ENCODE measurements around the gene SLC30A2.
"Not testable (repeated sequence)": the region's sequence is repeated elsewhere in the genome, so short reads cannot be mapped to it uniquely, and the experiment has no call there.

The SLC30A2 gene, protein sequence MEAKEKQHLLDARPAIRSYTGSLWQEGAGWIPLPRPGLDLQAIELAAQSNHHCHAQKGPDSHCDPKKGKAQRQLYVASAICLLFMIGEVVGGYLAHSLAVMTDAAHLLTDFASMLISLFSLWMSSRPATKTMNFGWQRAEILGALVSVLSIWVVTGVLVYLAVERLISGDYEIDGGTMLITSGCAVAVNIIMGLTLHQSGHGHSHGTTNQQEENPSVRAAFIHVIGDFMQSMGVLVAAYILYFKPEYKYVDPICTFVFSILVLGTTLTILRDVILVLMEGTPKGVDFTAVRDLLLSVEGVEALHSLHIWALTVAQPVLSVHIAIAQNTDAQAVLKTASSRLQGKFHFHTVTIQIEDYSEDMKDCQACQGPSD

GRCh38 chr1:26045722-26046245 is at the start of gene SLC30A2:
Gene SLC30A2 (minus strand): TSS chr1:26046118. CDS start chr1:26045896, 222 bp downstream.
- no peak for DNase-seq

DNA sequence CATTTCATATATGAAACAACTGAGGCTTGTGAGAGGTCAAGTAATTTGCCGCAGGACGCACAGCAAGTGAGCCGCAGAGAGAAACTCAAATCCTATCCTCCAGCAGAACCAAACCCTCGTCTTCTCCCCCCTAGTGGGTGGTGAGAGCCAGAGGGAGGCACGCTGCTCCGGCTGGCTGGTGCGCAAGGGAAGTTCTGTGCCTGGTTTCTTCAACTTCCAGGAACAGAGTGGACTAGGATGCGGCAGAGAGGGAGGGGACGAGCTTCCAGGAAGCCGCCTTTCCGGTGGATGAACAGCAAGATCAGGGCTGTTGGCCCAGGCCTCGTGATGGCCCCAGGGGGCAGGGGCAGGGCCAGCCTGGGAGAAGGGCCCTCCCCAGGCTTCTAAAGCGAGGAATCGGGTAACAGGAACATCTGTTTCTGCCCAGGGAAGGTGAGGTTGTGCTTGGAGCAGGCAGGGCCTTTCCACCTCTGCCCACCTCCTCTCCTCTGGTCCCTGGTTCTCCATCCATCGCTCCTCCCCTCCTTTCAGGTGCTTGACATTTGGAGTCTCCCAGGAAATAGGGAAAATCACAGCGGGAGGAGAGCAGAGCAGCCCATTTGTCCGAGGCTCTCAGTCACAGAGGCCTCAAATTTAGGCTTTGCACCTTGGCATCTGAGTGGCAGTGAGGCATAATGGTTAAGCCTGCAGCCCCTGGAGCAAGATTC is 48.9 kb upstream of the SLC30A2 start:
- DNase-seq = no peak

- DNase-seq = no peak
Measured at GRCh38 chr1:26094076-26094669, 48.3 kb upstream of the SLC30A2 start.

DNA sequence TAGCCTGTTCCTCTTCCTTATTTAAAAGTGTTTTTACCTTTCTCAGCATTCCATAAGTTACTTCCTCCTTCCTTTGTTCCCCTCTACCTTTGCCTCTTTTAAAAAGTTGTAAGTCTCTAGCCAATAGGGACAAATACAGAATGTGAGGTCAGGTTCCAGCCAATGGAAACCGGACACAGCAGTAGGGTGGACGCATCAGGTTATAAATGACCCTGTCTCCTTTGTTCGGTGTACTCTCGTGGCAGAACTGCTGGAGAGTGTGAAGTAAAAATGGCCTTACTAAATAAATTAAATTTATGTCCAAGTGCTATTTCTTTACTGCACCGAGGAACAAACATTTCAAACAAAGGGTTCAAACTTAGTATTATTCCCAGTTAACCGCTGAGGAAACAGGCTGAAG is 47.7 kb upstream of the SLC30A2 start:
- not testable (repeated sequence) for DNase-seq

- no peak for DNase-seq
Measured at GRCh38 chr1:26092422-26092821, 46.5 kb upstream of the SLC30A2 start.

- DNase-seq = no peak
Measured at GRCh38 chr1:26090893-26091292, 45.0 kb upstream of the SLC30A2 start.

DNA sequence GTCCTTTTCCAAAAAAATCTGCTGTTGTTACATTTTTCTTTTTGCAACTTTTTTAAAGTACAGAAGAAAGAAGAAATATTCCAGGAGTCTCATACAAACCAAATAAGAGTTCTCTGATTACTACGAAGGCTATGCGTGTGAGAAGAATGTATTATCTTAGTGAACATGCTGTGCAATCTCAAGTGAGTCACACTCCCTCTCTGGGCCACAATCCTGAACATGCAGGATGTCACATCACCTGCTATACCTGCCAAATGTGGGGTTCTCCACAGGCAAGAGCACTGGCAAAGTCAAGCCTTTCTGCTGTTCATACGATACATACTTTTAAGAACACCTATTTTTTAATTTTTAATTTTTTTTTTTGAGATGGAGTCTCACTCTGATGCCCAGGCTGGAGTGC is 43.2 kb upstream of the SLC30A2 start:
- no peak for DNase-seq

DNA sequence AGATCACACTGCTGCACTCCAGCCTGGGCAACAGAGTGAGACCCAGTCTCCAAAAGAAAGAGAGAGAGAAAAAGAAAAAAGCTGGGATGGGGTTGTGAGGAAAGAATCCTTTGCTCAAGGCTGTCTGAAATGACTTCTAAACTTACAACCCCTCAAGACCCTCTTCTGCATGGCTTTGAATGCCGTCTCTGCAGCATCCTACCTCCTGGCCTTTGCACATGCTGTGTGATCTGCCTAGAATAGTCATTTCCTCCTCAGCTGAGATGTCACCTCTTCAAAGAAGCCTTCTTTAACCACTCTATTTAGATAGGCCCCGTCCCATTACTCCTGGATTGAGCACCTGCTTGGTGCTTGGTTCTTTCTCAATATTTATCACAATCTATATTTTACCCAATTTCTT is 38.9 kb upstream of the SLC30A2 start:
- DNase-seq = no peak

DNA sequence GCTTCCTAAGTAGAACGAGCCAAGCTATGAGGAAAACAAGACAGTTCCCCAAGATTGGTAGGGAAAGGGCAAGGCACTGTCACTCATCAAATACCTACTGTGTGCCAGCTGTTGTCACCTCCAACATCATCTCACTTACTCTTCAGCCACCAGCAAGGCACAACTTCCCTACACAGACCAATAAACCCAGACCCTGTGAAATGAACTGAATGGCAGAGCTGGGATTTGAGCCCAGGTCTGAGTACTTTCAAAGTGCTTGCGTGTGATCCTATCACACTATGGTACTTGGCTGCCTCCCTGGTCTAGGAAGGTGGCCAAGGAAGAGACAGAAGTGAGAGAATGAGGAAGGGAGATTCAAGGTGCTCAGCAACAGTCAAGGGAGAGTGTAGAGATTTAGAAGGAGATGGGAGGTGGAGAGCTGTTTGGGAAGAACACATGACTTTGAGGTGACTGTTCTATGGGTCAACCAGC is 38.2 kb upstream of the SLC30A2 start:
- no peak for DNase-seq

DNA sequence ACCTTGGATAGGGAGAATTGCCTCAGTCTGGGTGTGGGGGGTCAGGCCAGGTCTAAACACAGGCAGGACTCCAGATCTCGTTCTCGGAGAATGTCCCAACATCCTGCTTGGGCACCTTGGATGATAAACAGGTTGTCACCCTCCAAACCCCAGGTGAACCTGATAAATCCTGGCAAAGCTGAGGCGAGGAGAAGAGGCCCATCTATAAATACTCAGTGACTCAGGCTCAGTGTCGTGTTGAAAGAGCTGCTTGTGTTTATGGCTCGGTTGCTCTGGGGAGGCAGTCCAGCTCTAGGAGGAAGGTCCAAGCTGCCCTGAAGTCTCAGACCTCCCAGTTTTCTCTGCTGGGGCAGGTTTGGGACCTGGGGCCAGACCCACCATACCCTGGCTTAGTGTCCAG is 37.3 kb upstream of the SLC30A2 start:
- no peak for DNase-seq

DNA sequence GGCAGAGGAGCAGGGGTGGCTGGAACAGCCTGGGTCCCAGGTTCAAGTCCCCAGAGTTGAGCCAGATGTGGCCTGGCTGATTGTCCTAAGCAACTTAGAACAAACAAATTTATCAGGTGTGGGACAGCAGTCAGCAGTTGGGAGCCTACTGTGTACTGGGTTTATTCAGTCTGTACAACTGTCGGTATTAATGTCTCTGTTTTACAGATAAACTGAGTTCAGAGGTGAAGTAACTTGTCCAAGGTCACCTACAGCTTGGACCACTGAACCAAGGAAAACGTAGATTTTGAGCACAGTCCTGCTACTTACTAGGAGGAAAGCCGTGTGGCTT is 36.1 kb upstream of the SLC30A2 start:
- DNase-seq = no peak

DNA sequence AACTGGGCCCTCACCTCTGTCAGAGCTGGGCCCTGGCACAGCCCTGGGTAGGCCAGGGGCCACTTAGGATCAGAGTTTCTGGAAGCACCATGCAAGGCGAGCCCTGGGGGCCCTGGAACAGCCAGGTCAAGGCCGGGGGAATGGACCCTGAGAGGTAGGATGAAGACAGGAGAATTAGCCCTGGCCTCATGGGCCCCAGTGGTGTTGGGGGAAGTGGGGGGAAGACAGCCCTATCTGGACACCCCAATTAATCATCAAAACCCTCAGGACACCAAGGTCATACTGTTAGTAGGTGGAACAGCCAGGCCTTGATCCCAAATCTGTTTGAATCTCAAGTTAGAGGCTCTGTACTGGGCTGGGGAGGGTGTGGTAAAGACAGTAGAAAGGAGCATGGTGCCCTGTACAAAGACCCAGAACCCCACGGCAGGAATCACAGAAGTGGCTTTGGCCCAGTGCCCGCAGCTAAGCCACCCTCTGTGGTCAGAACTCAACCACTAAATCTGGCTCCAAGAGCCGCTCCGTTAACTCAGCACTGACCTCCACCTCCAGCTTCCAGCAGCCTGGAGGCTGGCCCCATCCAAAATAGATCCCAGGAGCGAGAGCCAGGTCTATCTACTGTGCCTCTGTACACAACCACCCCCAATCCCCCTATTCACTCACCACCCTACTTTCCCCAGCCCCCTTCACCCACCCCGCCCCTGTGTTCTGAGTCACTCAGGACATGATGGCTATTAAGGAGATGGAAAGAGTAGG is 35.5 kb upstream of the SLC30A2 start:
- no peak for DNase-seq

DNA sequence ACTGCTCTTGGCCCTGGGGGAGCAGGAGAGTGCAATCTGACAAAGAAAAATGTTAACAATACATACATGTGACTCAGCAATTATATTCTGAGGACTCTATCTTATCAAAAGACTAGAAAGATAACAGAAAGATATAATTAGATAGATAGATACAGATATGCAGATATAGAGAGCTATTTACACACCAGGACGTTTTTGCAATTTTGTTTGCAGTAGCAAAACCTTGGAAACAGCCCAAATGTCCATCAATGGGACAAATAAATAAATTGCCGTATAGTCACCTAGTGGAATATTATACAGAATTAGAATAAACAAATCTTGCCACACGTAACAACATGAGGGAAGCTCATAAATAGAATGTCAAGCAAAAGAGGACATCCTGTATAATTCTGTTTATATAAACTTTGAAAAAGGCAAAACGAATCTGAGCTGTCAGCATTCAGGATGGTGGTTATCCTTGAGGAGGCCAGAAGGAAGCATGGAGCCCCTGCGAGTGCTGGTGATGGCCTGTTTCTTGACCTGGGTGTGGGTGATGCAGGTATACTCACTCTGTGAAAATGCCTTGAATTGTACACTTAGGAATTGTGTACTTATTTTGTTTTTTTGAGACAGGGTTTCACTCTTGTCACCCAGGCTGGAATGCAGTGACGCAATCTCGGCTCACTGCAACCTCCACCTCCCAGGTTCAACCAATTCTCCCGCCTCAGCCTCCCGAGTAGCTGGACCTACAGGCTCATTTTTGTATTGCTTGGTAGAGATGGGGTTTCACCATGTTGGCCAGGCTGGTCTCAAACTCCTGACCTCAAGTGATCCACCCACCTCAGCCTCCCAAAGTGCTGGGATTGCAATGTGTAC is 34.3 kb upstream of the SLC30A2 start:
- DNase-seq = no peak

- DNase-seq = no peak
Measured at GRCh38 chr1:26079178-26079563, 33.3 kb upstream of the SLC30A2 start.

GRCh38 chr1:26078286-26079177 is 32.6 kb upstream of the SLC30A2 start:
- DNase-seq = no peak

GRCh38 chr1:26077524-26077923 is 31.6 kb upstream of the SLC30A2 start:
- DNase-seq = no peak

DNA sequence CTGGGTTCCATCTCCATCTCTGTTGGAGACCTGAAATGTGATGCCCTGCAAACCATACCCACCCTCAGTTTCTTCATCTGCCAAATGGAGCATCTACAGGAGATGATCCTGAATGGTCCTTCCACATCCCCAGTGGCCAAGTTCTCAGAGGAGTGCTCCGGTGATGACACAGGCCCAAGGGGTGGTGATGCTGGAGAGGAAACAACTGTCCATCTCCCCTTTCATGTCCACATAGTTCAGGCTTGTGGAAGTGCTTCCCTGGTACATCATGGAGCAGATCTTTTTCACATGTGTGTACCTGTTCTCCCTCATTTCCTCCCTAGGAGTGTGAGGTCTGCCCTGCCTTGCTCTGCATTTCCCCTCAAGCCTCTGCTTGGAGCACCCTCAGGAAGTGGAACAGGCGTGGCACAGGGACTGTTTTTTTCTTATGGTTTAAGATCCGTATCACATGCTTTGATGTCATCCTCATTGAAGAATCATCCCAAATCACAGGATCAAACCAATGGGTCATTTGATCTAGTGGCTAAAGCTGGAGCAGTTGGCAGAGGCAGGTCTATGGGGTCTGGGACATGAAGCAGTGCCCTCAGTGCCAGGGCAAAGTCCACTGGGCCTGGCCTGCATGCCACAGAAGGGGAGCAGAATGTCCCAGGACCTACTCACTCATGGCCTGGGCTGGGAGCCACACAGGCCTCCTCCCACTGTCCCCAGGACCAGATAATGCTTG is 29.7 kb upstream of the SLC30A2 start:
- DNase-seq = no peak

- DNase-seq = no peak
Measured at GRCh38 chr1:26072305-26072704, 26.4 kb upstream of the SLC30A2 start.

GRCh38 chr1:26070963-26071342 is 25.0 kb upstream of the SLC30A2 start:
- no peak for DNase-seq

DNA sequence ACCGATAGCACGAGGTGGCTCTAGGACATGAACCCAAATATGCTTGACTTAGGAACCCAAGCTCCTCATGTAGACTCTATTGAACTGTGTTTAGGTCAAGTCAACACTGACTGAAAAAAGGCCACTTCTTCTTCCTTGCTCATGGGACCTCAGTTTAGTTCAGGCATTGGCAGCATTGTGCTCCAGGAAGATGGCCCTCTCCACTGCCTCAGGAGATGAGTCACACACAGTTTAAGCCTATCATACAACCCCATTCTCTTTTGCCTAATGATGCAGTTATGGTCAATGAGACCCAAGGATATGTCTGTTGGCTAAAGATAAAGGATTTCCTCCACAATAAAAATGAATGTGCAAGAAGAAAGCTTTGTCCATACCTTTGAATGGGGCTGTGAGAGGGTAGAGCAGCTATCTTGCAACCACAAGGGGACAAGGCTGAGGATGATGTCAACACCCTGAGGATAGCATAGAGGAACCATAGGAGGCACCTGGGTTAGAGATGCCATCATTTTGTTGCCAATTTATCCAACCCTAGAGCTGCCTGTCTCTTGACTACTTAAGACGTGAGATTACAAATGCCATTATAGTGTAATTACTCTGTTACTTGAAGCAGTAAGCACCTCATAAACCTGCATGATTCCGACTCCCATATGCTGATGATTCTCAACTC is 24.5 kb upstream of the SLC30A2 start:
- no peak for DNase-seq
